GM04503 (cell line): ENCODE data around the gene ZSCAN29.
"Not testable (repeated sequence)": the region's sequence is repeated elsewhere in the genome, so short reads cannot be mapped to it uniquely, and the experiment has no call there.

Source experiments
- DNase-seq: peaks from one replicate; pipeline ENCODE4 v3.0.0-alpha.2; 2012; ENCODE audit warnings: low read depth

The ZSCAN29 gene

GRCh38 chr15:43370975-43371974, at the start of gene ZSCAN29, which contains the start of gene TUBGCP4:
ZSCAN29 (minus strand) TSS chr15:43371043; CDS start chr15:43369913, 1,130 bp downstream.
TUBGCP4 (plus strand) TSS chr15:43371101; CDS start chr15:43371355, 254 bp downstream.
- DNase-seq = no peak

DNA sequence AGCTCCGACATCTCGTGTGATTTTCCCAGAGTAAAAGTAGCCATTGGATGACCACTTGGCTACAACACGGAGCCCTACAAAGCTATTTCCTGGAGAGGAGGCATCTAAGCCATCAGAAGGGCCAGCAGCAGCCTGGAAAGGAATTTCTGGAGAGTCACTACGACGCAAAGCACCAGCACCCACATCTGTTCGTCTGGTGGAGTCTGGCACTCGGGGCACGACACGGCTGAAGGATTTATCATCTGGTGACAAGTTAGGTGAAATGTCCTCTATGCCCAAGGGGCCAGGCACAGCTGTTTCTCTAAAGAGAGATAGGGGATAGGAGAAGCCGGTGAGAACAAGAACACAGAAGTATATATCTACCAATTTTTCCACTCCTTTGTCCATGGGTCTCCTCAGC, 49.6 kb upstream of the ZSCAN29 start:
- no peak for DNase-seq

DNA sequence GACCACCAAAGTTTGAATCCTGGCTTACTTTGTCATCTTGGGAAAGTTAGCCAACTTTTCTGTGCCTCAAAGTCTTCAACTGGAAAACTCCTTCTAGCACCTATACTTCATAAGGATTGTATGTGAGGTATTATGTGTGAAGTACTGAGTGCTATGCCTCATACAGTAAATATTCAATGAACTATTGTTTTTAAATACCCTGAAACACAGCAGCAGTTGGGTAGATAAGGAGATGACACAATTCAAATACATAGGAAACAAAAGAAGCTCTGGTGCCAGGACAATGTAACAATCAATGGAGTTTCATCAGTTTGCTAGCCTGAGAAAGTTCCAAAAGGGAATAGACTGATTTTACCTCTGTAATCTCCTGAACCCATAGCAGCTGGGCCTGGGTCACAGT, 43.4 kb upstream of the ZSCAN29 start:
- DNase-seq = no peak

DNA sequence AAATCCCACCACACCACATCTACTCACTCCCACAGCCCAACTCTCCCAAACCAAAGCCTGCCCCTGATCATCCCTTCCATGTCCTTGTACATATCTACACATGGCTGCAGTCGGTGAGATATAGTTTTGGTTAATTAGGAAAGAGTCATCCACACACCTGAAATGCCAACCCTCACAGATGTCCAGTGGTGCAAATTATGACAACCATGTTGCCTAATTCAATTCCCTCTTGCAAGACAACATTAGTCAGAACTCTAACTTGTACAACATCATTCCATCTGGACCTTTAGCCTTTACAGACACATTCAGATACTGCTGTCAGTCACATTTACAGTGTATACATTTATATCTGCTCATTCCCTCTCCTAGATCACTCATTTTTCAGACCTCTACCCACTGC, 41.3 kb upstream of the ZSCAN29 start:
- DNase-seq = no peak

GRCh38 chr15:43410572-43411214, 39.9 kb upstream of the ZSCAN29 start:
- peak; percentile 14 for DNase-seq

- no peak for DNase-seq
Measured at GRCh38 chr15:43408789-43409188, 37.9 kb upstream of the ZSCAN29 start.

- DNase-seq = no peak
Measured at GRCh38 chr15:43406808-43407207, 36.0 kb upstream of the ZSCAN29 start.

DNA sequence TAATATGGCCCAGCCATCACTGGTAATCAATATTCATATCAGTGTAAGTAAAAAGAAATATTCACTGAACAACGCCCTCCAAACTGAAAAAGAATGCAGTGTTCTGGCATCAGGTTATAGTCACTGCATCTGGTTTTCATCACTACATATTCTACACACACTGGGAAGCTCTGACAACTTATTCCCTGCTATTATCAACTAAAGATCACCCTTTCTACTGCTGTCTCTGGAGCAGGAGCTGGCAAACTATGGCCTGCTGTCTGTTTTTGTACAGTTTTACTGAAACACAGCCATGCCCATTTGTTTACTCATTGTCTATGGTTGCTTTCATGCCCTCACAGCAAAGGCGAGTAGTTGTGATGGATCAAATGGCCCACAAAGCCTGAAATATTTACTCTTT, 35.3 kb upstream of the ZSCAN29 start:
- no peak for DNase-seq

GRCh38 chr15:43404130-43404529, 33.3 kb upstream of the ZSCAN29 start:
- DNase-seq = no peak

DNA sequence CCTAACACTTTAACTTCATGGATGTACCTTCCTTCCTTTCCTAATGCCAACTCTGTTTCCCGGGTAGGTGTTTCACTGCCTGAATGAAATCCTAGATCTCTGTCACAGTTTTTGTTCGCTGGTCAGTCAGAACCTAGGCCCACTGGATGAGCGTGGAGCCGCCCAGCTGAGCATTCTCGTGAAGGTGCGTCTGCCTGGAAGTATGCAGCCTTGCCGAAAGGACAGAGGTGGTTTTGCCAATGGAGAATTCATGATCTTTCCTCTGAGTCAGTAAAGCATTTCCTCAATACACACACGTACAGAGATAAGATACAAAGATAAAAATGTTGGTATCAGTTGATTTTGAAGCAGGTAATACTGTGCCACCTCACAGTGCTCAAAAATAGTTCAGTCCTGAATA, 32.8 kb upstream of the ZSCAN29 start:
- no peak for DNase-seq

GRCh38 chr15:43402255-43402654, 31.4 kb upstream of the ZSCAN29 start:
- no peak for DNase-seq

DNA sequence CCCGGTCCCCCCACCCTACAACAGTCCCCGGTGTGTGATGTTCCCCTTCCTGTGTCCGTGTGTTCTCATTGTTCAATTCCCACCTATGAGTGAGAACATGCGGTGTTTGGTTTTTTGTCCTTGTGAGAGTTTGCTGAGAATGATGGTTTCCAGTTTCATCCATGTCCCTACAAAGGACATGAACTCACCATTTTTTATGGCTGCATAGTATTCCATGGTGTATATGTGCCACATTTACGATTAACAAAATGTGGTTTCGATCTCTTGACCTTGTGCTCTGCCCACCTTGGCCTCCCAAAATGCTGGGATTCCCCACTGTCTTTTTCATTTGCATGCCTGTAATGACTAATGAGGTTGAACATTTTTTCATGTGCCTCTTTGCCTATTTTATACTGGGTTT, 22.7 kb upstream of the ZSCAN29 start:
- not testable (repeated sequence) for DNase-seq

GRCh38 chr15:43390723-43391122, 19.9 kb upstream of the ZSCAN29 start:
- no peak for DNase-seq

- DNase-seq = no peak
Measured at GRCh38 chr15:43383070-43383469, 12.2 kb upstream of the ZSCAN29 start.

DNA sequence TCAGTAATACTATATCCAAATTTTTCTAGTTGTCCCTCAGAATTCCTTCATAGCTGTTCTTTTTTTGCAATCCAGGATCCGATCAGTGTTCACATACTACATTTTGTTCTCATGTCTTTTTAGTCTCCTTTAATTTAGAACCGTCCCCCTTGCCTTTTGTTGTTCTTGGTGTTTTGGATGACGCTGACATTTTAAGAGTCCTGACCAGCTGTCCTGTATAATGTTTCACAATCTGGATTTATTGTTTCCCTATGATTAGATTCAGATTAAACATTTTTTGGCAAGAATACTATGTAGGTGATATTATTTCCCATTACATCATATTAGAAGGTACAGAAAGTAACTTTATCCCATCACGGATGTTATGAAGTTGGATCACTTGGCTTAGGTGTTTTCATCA, 11.5 kb upstream of the ZSCAN29 start:
- no peak for DNase-seq

- DNase-seq = no peak
Measured at GRCh38 chr15:43378601-43379000, 7.8 kb upstream of the ZSCAN29 start.

DNA sequence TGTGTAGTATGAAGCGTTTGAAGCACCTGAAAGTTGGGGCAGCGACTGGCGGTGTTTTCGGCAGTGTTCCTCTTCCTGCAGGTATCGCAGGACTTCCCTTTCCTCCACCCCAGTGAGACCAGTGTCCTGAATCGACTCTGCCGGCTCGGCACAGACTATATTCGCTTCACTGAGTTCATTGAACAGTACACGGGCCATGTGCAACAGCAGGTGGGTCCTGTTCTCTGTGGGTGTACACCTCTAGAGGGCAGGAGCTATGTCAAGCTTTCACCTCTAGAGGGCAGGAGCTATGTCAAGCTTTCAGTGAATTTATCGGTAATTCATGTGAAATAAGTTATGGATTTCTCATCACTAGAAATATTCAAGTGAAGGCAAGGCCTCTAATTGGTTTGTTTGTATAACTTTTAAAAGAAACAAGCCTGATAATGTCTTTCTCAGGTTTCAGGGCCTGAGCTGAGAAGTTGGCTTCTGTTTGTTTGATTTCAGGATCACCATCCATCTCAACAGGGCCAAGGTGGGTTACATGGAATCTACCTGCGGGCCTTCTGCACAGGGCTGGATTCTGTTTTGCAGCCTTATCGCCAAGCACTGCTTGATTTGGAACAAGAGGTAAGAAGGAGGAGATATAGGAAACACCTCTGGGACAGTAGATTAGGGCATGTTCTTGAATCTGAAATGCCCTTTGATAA, 5.3 kb upstream of the ZSCAN29 start:
- no peak for DNase-seq

GRCh38 chr15:43370310-43370974, 401 bp downstream of the ZSCAN29 start:
- DNase-seq = no peak

GRCh38 chr15:43361313-43361903, 9.4 kb downstream of the ZSCAN29 start:
- no peak for DNase-seq

DNA sequence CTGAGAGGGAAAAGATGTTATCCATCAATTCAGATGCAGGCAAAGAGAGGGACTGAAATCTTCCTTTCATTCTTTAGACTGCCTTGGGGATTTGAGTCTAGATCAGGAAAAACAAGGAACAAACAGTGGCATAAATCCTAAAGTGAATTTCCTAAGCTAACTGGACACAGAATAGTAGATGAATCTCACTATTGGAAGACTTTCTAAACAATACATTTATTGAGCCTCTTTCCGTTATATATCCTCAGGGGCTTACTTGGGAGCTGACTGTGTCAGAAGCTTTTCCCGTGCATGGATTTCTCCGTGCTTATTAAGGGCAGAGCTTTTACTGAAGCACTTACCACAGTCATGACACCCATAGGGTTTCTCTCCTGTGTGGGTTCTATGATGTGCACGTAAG, 10.0 kb downstream of the ZSCAN29 start:
- no peak for DNase-seq

- no peak for DNase-seq
Measured at GRCh38 chr15:43352693-43353382, 18.0 kb downstream of the ZSCAN29 start.
